GM23248 (cell line): ENCODE measurements around the gene FGF6.

Experiments
- EZH2 ChIP-seq: fragments of 200-600 bp; sonication (generic); IDR thresholded peaks from 2 replicates; pipeline ENCODE4 v1.6.1; 2018; ENCODE audit warnings: antibody characterized with exemption, mild to moderate bottlenecking; ENCODE audit not compliant: insufficient read depth, poor library complexity, severe bottlenecking
- EZH2phosphoT487 ChIP-seq: fragments of 200-600 bp; sonication (generic); IDR thresholded peaks from 2 replicates; pipeline ENCODE4 v1.6.1; 2018; ENCODE audit warnings: antibody characterized with exemption, moderate library complexity, mild to moderate bottlenecking, low read depth; ENCODE audit not compliant: insufficient read depth

- no peak for TF ChIP-seq EZH2
- no peak for TF ChIP-seq EZH2phosphoT487
Observed at GRCh38 chr12:4440187-4440941, 5.3 kb downstream of the FGF6 start.
